ENCODE measurements around the gene CFAP57. TPM values are rescaled to one million over a fixed set of nuclear protein-coding genes. Genes with fewer than 3 reads are reported as not detected.

The CFAP57 gene
- total RNA-seq, 4 donors from 2014 or later = 0.44 TPM; not detected in 3

GRCh38 chr1:43227143-43227764 is 55.1 kb downstream of the CFAP57 start:
- TF ChIP-seq CTCF (IDR thresholded peaks at IDR 0.05; ENCODE audit: low read depth) = no peak

- TF ChIP-seq CTCF (IDR thresholded peaks at IDR 0.05; ENCODE audit: low read depth) = no peak
Observed at GRCh38 chr1:43229826-43230780, 58.0 kb downstream of the CFAP57 start.

GRCh38 chr1:43232074-43232473 is 59.9 kb downstream of the CFAP57 start:
- no peak for TF ChIP-seq CTCF (IDR thresholded peaks at IDR 0.05; ENCODE audit: low read depth)

GRCh38 chr1:43232482-43232881 is 60.4 kb downstream of the CFAP57 start:
- no peak for TF ChIP-seq CTCF (IDR thresholded peaks at IDR 0.05; ENCODE audit: low read depth)

- TF ChIP-seq CTCF (IDR thresholded peaks at IDR 0.05; ENCODE audit: low read depth) = no peak
Observed at GRCh38 chr1:43233631-43234030, 61.5 kb downstream of the CFAP57 start.

GRCh38 chr1:43234267-43234666 is 62.1 kb downstream of the CFAP57 start:
- TF ChIP-seq CTCF (IDR thresholded peaks at IDR 0.05; ENCODE audit: low read depth) = no peak

- TF ChIP-seq CTCF (IDR thresholded peaks at IDR 0.05; ENCODE audit: low read depth) = no peak
Observed at GRCh38 chr1:43235040-43235439, 62.9 kb downstream of the CFAP57 start.
